SK-N-SH (cell line): ENCODE results near the gene SFSWAP. TPM values are rescaled to one million over a fixed set of nuclear protein-coding genes. Genes with fewer than 3 reads are reported as not detected.

ENCODE experiments used
- CTCF ChIA-PET: fragments of 300-600, 350-600 bp; formaldehyde crosslinking; extraction: SDS; loops from one replicate; lab custom pipeline; 2021; lab: Yijun Ruan, JAX
- POLR2A ChIA-PET: fragments of 350-600 bp; sonication (Branson Sonifier 250); formaldehyde crosslinking; extraction: SDS; loops from one replicate; lab custom pipeline; 2020; ENCODE audit warnings: antibody characterized with exemption, inconsistent platforms; lab: Yijun Ruan, JAX
- DNase-seq: peaks from one replicate; pipeline ENCODE4 v3.0.0; 2012
- H2AFZ ChIP-seq: fragments of 200-600 bp; sonication (generic); 2 replicates; pipeline ENCODE4 v1.8.1; 2016; ENCODE audit warnings: antibody characterized with exemption, mild to moderate bottlenecking, low read depth
- H3F3A ChIP-seq: fragments of 200-600 bp; sonication (generic); replicated peaks from 2 replicates; pipeline ENCODE3; 2016; ENCODE audit warnings: antibody characterized with exemption, mild to moderate bottlenecking; ENCODE audit not compliant: insufficient read depth
- H3K27ac ChIP-seq, 2 experiments: fragments of 200-500 bp in 1 of 2; fragments of 200-600 bp in 1 of 2; sonication (Bioruptor generic) in 1 of 2; sonication (generic), shearing (Covaris generic) in 1 of 2; 2 replicates each; pipeline versions ENCODE4 v1.5.1 to v1.6.1; 2014 to 2016; ENCODE audit warnings: low read depth in 2 of 2, inconsistent platforms in 1 of 2, low read length in 1 of 2, mild to moderate bottlenecking in 1 of 2, mixed read lengths in 1 of 2
- H3K27me3 ChIP-seq: fragments of 200-600 bp; sonication (generic), shearing (Covaris generic); 2 replicates; pipeline ENCODE4 v1.6.1; 2016; ENCODE audit warnings: mixed run types; ENCODE audit not compliant: insufficient read depth
- H3K36me3 ChIP-seq, 2 experiments: fragments of 200-500 bp in 1 of 2; fragments of 200-600 bp in 1 of 2; sonication (Bioruptor generic) in 1 of 2; sonication (generic) in 1 of 2; replicated peaks in 1 of 2; 2 replicates each; pipeline versions ENCODE3 to v1.5.1; 2014 to 2016; ENCODE audit warnings: low read length in 1 of 2, mild to moderate bottlenecking in 1 of 2; ENCODE audit not compliant: insufficient read depth in 2 of 2, control insufficient read depth in 1 of 2
- H3K4me1 ChIP-seq, 2 experiments: fragments of 200-500 bp in 1 of 2; fragments of 200-600 bp in 1 of 2; sonication (Bioruptor generic) in 1 of 2; sonication (generic), shearing (Covaris generic) in 1 of 2; 2 replicates each; pipeline versions ENCODE4 v1.5.1 to v1.6.1; 2014 to 2016; ENCODE audit warnings: low read depth in 1 of 2, low read length in 1 of 2, mixed run types in 1 of 2; ENCODE audit not compliant: insufficient read depth in 2 of 2, control insufficient read depth in 1 of 2
- H3K4me2 ChIP-seq: fragments of 200-600 bp; sonication (generic), shearing (Covaris generic); 2 replicates; pipeline ENCODE4 v1.6.1; 2017; ENCODE audit warnings: mixed run types
- H3K4me3 ChIP-seq, 2 experiments: fragments of 200-500 bp in 1 of 2; fragments of 200-600 bp in 1 of 2; sonication (Bioruptor generic) in 1 of 2; sonication (generic), shearing (Covaris generic) in 1 of 2; 2 replicates each; pipeline versions ENCODE4 v1.5.1 to v1.8.1; 2014 to 2016; ENCODE audit warnings: low read depth in 2 of 2, inconsistent platforms in 1 of 2, low read length in 1 of 2, mild to moderate bottlenecking in 1 of 2, mixed read lengths in 1 of 2, moderate library complexity in 1 of 2
- H3K79me2 ChIP-seq: fragments of 200-600 bp; sonication (generic); 2 replicates; pipeline ENCODE4 v1.8.1; 2017; ENCODE audit warnings: mild to moderate bottlenecking; ENCODE audit not compliant: insufficient read depth
- H3K9ac ChIP-seq: fragments of 200-600 bp; sonication (generic); 2 replicates; pipeline ENCODE4 v1.6.1; 2017; ENCODE audit warnings: mixed run types
- H3K9me2 ChIP-seq: fragments of 200-600 bp; sonication (generic); 2 replicates; pipeline ENCODE4 v1.6.1; 2017; ENCODE audit warnings: mixed run types
- H3K9me3 ChIP-seq: fragments of 200-600 bp; sonication (generic); 2 replicates; pipeline ENCODE4 v1.6.1; 2017; ENCODE audit warnings: mixed run types, mild to moderate bottlenecking, moderate library complexity
- H4K20me1 ChIP-seq: fragments of 200-600 bp; sonication (generic); 2 replicates; pipeline ENCODE4 v1.6.1; 2017; ENCODE audit warnings: mild to moderate bottlenecking, mixed run types; ENCODE audit not compliant: insufficient read depth
- EZH2phosphoT487 ChIP-seq: fragments of 200-600 bp; sonication (generic); IDR thresholded peaks from 2 replicates; pipeline ENCODE4 v1.6.1; 2017; ENCODE audit warnings: low read depth, mixed run types, mild to moderate bottlenecking, antibody characterized with exemption, moderate library complexity, borderline replicate concordance
- FOXM1 ChIP-seq: IDR thresholded peaks from 2 replicates; pipeline ENCODE4 v1.4.0; 2012; ENCODE audit warnings: low read depth, mild to moderate bottlenecking
- GABPA ChIP-seq: IDR thresholded peaks from 2 replicates; pipeline ENCODE4 v1.4.0; 2012; ENCODE audit warnings: low read depth, mild to moderate bottlenecking
- GATA2 ChIP-seq: sonication (generic); formaldehyde crosslinking; IDR thresholded peaks from 2 replicates; pipeline ENCODE4 v1.5.0; 2020; ENCODE audit warnings: mild to moderate bottlenecking, missing genetic modification reagents
- NRF1 ChIP-seq: IDR thresholded peaks from 2 replicates; pipeline ENCODE4 v1.6.1; 2012; ENCODE audit warnings: low read depth, mild to moderate bottlenecking, low read length
- RFX5 ChIP-seq: IDR thresholded peaks from 2 replicates; pipeline ENCODE4 v1.6.1; 2012; ENCODE audit warnings: mild to moderate bottlenecking, improper control_type of control experiment, low read length
- RXRA ChIP-seq: IDR thresholded peaks from 2 replicates; pipeline ENCODE4 v1.4.0; 2012; ENCODE audit warnings: low read depth, mild to moderate bottlenecking, borderline replicate concordance
- SIN3A ChIP-seq: IDR thresholded peaks from 2 replicates; pipeline ENCODE4 v1.6.1; 2012; ENCODE audit warnings: low read depth, mild to moderate bottlenecking, low read length, moderate library complexity, borderline replicate concordance
- TAF1 ChIP-seq: IDR thresholded peaks from 2 replicates; pipeline ENCODE4 v1.6.1; 2012; ENCODE audit warnings: low read depth, mild to moderate bottlenecking, low read length, moderate library complexity, borderline replicate concordance
- TCF12 ChIP-seq: IDR thresholded peaks from 2 replicates; pipeline ENCODE4 v1.4.0; 2012
- WGBS: methylation state at CpG from one replicate; pipeline ENCODE4 v1.1.6; 2017; ENCODE audit warnings: low lambda C conversion rate; 5-methylcytosine and 5-hydroxymethylcytosine counted together
- polyA plus RNA-seq, 3 experiments: library from polyadenylated mRNA; depleted of rRNA; stranded (reverse); fragments of >200 nt; gene quantifications; 2 replicates each; pipeline ENCODE4 v1.2.3, GENCODE V29; 2012
- TF ChIP-seq, protein P1 (sequence below): IDR thresholded peaks from 2 replicates; pipeline ENCODE4 v1.6.1; 2012; ENCODE audit warnings: mild to moderate bottlenecking, low read depth, low read length, moderate library complexity
- TF ChIP-seq, protein P2 (sequence below): IDR thresholded peaks from 2 replicates; pipeline ENCODE4; 2012
- TF ChIP-seq, protein P3 (sequence below): IDR thresholded peaks from 2 replicates; pipeline ENCODE4 v1.4.0; 2012; ENCODE audit warnings: low read depth, borderline replicate concordance
- TF ChIP-seq, protein P4 (sequence below): fragments of 150-350 bp; IDR thresholded peaks from 2 replicates; pipeline ENCODE4 v1.6.1; 2016; ENCODE audit warnings: mild to moderate bottlenecking, low read depth, low read length

The SFSWAP gene
- polyA plus RNA-seq, 1 of the 3 experiments (the other 2 are of a cell fraction): 27.9 TPM

GRCh38 chr12:131688131-131688844 is 22.6 kb upstream of the SFSWAP start:
- Histone ChIP-seq H4K20me1 (no peaks in the 10 kb centered on the region), H3K9me3 (no peaks in the 10 kb centered on the region), H2AFZ (no peak overlapping the region), H3K79me2 (no peaks in the 10 kb centered on the region), H3K4me3 (no peak overlapping the region), H3K4me1 (no peaks in the 10 kb centered on the region), H3F3A (no peaks in the 10 kb centered on the region), H3K9ac (no peak overlapping the region), H3K27me3 (no peaks in the 10 kb centered on the region), H3K4me2 (no peak overlapping the region), H3K36me3 (no peaks in the 10 kb centered on the region), H3K9me2 (no peaks in the 10 kb centered on the region), H3K27ac (no peak overlapping the region)
- POLR2A ChIA-PET: no interaction called here
- TF ChIP-seq, protein P1, sequence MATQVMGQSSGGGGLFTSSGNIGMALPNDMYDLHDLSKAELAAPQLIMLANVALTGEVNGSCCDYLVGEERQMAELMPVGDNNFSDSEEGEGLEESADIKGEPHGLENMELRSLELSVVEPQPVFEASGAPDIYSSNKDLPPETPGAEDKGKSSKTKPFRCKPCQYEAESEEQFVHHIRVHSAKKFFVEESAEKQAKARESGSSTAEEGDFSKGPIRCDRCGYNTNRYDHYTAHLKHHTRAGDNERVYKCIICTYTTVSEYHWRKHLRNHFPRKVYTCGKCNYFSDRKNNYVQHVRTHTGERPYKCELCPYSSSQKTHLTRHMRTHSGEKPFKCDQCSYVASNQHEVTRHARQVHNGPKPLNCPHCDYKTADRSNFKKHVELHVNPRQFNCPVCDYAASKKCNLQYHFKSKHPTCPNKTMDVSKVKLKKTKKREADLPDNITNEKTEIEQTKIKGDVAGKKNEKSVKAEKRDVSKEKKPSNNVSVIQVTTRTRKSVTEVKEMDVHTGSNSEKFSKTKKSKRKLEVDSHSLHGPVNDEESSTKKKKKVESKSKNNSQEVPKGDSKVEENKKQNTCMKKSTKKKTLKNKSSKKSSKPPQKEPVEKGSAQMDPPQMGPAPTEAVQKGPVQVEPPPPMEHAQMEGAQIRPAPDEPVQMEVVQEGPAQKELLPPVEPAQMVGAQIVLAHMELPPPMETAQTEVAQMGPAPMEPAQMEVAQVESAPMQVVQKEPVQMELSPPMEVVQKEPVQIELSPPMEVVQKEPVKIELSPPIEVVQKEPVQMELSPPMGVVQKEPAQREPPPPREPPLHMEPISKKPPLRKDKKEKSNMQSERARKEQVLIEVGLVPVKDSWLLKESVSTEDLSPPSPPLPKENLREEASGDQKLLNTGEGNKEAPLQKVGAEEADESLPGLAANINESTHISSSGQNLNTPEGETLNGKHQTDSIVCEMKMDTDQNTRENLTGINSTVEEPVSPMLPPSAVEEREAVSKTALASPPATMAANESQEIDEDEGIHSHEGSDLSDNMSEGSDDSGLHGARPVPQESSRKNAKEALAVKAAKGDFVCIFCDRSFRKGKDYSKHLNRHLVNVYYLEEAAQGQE: no peak
- TF ChIP-seq GABPA (no peak), FOXM1 (no peak), RXRA (no peak), TCF12 (no peak), TAF1 (no peak), SIN3A (no peak), GATA2 (no peak), EZH2phosphoT487 (no peak), NRF1 (no peak), RFX5 (no peak)
- TF ChIP-seq, protein P2, sequence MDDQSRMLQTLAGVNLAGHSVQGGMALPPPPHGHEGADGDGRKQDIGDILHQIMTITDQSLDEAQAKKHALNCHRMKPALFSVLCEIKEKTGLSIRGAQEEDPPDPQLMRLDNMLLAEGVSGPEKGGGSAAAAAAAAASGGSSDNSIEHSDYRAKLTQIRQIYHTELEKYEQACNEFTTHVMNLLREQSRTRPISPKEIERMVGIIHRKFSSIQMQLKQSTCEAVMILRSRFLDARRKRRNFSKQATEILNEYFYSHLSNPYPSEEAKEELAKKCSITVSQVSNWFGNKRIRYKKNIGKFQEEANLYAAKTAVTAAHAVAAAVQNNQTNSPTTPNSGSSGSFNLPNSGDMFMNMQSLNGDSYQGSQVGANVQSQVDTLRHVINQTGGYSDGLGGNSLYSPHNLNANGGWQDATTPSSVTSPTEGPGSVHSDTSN: no peak
- TF ChIP-seq, protein P3, sequence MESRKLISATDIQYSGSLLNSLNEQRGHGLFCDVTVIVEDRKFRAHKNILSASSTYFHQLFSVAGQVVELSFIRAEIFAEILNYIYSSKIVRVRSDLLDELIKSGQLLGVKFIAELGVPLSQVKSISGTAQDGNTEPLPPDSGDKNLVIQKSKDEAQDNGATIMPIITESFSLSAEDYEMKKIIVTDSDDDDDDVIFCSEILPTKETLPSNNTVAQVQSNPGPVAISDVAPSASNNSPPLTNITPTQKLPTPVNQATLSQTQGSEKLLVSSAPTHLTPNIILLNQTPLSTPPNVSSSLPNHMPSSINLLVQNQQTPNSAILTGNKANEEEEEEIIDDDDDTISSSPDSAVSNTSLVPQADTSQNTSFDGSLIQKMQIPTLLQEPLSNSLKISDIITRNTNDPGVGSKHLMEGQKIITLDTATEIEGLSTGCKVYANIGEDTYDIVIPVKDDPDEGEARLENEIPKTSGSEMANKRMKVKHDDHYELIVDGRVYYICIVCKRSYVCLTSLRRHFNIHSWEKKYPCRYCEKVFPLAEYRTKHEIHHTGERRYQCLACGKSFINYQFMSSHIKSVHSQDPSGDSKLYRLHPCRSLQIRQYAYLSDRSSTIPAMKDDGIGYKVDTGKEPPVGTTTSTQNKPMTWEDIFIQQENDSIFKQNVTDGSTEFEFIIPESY: no peak
- TF ChIP-seq, protein P4, sequence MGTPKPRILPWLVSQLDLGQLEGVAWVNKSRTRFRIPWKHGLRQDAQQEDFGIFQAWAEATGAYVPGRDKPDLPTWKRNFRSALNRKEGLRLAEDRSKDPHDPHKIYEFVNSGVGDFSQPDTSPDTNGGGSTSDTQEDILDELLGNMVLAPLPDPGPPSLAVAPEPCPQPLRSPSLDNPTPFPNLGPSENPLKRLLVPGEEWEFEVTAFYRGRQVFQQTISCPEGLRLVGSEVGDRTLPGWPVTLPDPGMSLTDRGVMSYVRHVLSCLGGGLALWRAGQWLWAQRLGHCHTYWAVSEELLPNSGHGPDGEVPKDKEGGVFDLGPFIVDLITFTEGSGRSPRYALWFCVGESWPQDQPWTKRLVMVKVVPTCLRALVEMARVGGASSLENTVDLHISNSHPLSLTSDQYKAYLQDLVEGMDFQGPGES: no peak
- 11% methylated on average over 3 of the region's 3 CpGs for WGBS
- DNase-seq: no peak
- CTCF ChIA-PET: no interaction called here
